HG03457 (cell line): Measurements from ENCODE around the gene CYP4F8.

Experiments
- ATAC-seq: cut with Tn5 transposase; IDR thresholded peaks from one replicate; pipeline ENCODE4 v1.9.1; 2021; ENCODE audit warnings: moderate number of reproducible peaks; ENCODE audit not compliant: unreplicated experiment

Gene CYP4F8

GRCh38 chr19:15616183-15616582 is 1.2 kb downstream of the CYP4F8 start:
- no peak for ATAC-seq

- no peak for ATAC-seq
Measured at GRCh38 chr19:15616627-15617270, 1.7 kb downstream of the CYP4F8 start.

DNA sequence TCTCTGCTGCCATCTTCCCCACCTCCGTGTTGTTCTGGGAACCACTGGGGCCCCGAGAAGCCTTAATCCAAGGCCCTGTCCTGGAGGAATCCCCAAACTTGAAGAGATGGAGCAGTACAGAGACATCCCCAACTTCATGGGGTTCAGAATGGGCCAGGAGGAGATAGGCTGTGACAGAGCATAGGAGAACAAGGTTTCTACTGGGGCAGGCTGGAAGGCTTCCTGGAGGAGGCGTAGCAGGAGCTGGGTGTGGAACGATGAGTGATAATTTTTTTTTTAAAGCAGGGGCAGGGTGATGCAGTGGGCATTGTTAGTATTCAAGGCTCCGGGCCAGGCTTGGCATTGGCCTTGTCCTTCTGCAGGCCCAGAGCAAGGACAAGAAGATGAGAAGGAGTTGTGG is 3.3 kb downstream of the CYP4F8 start:
- ATAC-seq = no peak

DNA sequence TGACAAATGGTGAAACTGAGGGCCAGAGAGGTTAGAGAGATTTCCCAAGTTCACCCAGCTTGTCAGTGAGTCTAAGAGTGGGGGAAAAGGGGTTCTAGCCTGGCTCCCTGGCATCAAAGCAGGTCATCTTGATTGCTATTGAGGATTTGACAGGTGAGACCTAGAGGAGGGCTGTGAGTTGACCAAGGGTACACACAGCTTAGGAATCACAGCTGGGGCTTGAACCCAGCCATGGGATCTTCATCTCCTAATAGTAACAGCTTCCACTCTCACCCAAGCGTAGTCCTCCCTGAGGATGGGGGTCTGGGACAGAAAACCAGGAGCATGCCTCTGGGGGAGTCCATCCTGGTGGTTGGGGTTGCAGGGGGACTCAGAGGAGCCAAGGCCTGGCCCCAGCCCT is 6.8 kb downstream of the CYP4F8 start:
- ATAC-seq = no peak

GRCh38 chr19:15622991-15623390 is 8.0 kb downstream of the CYP4F8 start:
- no peak for ATAC-seq

- ATAC-seq = no peak
Measured at GRCh38 chr19:15623711-15624318, 8.8 kb downstream of the CYP4F8 start.

- ATAC-seq = no peak
Measured at GRCh38 chr19:15628236-15629002, 13.4 kb downstream of the CYP4F8 start.

DNA sequence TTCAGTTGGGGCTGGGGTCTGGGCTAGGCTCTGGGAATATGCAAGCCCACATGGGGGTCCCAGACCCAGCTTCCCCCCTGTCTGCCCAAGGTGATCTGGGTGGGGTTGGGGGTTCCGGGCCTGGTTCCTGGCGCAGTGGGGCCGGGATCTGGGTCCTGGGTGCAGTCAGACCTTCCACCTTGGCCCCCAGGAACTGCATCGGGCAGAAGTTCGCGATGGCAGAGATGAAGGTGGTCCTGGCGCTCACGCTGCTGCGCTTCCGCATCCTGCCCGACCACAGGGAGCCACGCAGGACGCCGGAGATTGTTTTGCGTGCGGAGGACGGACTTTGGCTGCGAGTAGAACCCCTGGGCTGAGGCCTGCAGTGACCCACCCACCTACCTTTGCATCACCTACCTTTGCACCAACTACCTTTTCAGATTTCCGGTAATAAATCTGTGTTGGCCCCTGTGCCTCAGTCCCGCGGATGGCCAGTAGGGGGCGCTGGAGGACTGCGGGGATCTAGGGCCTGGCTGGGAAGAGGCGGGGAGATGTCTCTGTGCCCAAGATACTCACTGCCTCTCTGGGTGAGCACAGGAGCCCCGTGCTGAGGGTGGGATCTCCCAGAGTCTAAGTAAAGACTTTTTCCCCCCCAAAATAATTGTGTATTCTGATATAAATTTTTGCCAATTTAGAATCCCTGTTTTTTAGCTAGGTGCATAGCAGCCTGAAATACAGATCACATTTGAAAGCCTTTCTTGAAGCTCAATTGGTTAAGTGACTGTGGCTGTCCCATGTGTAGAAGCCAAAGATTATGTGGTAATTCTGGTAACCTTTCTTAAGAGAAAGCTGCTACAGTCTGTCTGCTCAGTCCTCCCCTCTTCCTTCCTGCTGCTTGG is 14.2 kb downstream of the CYP4F8 start:
- ATAC-seq = no peak

DNA sequence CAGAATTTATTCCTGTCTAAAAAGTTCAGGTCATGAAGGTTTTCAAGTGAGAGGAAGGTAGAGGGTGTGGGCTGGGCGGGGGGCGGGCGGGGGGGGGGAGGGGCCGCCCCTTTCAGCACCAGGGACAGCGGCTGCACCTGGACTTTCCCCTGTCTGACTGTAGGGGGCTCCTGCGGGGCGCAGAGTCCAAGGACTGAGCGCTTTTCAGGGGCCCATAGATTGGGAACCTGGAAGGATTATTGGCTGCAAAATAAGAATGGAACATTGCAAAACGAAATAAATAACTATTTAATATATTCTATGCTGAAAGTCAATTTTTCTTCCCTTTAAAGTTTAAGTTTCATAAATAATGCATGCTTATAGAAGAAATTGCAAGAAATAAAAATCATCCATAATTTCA is 16.8 kb downstream of the CYP4F8 start:
- no peak for ATAC-seq

DNA sequence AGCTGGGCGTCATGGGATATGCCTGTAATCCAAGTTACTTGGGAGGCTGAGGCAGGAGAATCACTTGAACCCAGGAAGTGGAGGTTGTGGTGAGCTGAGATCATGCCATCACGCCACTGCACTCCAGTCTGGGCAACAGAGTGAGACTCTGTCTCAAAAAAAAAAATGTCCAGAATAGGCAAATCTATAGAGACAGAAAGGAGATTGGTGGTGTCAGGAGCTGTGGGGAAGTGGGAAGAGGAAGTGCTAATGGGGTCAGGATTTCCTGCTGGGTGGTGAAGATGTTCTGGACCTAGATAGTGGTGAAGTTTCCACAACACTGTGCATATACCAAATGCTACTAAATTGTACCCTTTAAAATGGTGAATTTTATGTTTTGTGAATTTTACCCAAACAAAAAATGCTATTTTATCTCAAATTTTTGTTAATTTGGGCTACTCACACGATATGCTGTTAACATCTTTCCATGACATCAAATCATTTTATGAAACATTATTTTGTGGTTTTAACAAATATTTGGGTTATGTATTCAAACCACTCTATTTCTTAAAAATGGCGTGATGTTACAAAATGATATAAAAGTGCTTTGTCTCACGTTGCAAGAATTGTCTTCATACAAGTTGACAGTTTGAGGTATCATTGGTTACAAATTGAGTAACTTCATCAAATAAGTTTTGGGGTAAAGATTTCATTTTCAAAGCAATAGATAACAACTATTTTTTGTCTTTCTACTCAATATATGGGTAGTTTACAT is 18.2 kb downstream of the CYP4F8 start:
- ATAC-seq = no peak

DNA sequence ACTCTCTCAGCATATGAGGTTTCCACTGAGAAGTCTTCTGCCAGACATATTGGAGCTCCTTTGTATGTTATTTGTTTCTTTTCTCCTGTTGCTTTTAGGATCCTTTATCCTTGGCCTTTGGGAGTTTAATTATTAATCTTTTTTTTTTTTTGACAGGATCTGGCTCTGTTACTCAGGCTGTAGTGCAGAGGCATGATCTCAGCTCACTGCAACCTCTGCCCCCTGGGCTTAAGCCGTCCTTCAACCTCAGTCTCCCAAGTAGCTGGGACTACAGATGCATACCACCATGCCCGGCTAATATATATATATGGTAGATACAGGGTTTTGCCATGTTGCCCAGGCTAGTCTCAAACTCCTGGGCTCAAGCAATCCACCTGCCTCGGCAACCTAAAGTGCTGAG is 19.1 kb downstream of the CYP4F8 start:
- ATAC-seq = no peak

- ATAC-seq = no peak
Measured at GRCh38 chr19:15635016-15635805, 20.2 kb downstream of the CYP4F8 start.

DNA sequence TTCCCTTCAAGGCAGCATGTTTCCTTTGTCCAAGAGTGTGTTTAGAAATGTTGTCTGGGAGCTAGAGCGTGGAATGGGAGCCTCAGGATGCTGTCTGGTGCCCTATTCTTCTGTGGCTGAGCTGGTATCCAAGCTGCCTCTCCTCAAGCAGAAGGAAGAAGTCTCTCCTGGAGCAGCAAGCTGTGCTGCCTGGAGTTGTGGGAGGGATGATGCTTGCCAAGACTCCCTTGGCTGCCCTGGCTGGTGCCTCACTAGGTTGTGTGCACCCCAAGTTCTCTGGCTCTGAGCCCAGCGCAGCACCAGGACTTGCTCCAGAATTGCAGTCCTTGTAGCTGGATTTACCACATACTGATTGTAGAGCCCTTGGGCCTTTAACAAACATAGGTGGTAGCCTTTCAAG is 21.0 kb downstream of the CYP4F8 start:
- ATAC-seq = no peak

DNA sequence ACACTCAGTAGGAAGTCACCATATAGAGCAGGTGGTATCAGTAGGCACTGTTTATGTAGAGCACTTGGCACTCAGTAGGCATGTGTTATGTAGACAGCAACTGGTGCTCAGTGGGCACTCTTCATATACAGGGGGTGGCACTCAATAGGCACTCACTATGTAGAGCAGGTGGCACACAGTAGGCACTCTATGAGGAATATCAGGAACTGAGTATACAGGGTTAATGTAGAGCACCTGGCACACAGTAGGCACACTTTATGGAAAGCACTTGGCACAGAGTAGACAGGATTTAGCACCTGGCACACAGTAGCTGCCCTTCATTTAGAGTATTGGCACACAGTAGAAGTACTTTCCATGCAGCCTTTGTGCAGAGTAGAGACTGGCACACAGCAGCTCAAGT is 24.6 kb downstream of the CYP4F8 start:
- ATAC-seq = no peak

DNA sequence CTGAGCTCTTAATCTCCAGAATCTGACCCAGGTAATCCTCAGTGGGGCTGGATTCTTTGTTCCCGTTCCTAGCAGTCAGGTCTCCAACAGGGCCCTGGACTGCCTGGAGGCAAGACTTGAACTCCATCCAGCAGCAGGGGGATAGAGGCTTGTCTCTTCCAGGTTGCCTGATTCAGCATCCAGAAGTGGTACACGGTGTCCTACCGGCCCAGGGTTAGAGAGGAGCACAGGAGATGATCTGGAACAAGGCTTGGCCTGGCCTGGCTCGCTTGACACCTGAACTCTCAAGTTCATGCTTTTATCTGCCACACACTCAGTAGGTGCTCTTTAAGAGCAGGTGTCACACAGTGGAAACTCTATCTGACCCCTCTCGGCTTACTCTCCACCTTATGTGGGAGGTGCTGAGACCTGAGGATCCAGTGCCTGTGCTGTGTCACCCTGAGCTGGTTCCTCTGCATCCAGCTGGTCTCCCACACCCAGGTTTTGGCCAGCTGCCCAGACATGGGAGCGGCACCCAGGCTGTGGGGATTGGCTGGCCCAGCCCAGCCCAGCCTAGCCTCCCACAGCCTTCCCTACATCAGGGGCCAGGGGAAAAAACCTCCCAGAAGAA is 25.4 kb downstream of the CYP4F8 start, which contains the start of gene CYP4F3:
Gene CYP4F3 (plus strand): TSS at position 604 of the 610 bp plus-strand sequence. CDS start 519 bp downstream, outside the sequence.
- ATAC-seq = no peak

- no peak for ATAC-seq
Measured at GRCh38 chr19:15640904-15641597, 26.0 kb downstream of the CYP4F8 start.

DNA sequence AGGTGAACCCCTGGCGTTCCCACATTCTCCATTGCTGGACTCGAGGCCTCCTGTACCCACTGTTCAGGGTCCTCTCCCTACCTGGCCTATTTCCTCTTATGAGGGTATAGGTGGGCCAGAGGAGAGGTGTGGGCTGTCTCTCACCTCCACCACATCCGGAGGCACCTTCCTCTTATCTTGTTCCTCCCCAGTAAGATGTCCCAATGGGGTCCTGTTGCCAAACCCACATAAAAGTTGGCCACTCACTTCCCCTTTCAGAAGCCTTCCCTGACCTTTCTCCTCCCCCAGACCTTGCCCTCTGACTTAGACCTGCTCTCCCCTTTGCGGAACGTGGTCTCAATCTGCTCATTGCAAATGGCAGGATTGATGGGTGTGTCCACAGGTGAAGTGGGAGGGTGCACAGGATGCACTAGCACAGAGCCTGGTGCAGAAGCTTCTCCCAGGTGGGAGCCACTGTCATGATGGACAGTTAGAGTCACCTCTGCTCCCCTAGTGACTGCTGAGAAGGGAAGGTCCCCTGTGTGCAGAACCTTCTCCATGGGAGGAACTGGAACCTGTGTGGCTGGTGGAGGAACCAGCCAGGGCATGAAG is 27.0 kb downstream of the CYP4F8 start:
- no peak for ATAC-seq

GRCh38 chr19:15642807-15643206 is 27.8 kb downstream of the CYP4F8 start:
- no peak for ATAC-seq
